Upper lobe of left lung (tissue), 4 donors: ENCODE data around the gene PLD2.

Experiments used
- CTCF ChIP-seq, 6 experiments: fragments of 450-650 bp in 4 of 6; fragments of 200-600 bp in 2 of 6; sonication (generic) in 2 of 6; IDR thresholded peaks; one replicate each; pipeline ENCODE4 v1.5.1; 2016 to 2019; ENCODE audit warnings: antibody characterized with exemption in 6 of 6
- EP300 ChIP-seq, 4 donors: sonication (generic); formaldehyde crosslinking; IDR thresholded peaks; one replicate each; pipeline ENCODE4 v1.5.1; 2017; ENCODE audit warnings: antibody characterized with exemption in 4 of 4, control low read depth in 2 of 4
- POLR2AphosphoS5 ChIP-seq, 2 donors: sonication (generic); formaldehyde crosslinking; IDR thresholded peaks; one replicate each; pipeline ENCODE4 v1.5.1; 2017; ENCODE audit warnings: antibody characterized with exemption in 2 of 2

GRCh38 chr17:4795168-4795567 lies 11.8 kb upstream of the PLD2 start:
- TF ChIP-seq EP300 (IDR thresholded peaks at IDR 0.05) (no peak), CTCF (IDR thresholded peaks at IDR 0.05) (no peak), POLR2AphosphoS5 (IDR thresholded peaks at IDR 0.05) (no peak)
